Mammary epithelial cell (primary cell): ENCODE results near the gene SLC20A1.

Source experiments
- EZH2 ChIP-seq: IDR thresholded peaks from 2 replicates; pipeline ENCODE4 v1.6.1; 2012; ENCODE audit warnings: low read length, inconsistent platforms, borderline replicate concordance
- TF ChIP-seq, protein P1 (sequence below), 2 donors: IDR thresholded peaks in 1 of 2; conservative IDR thresholded peaks in 1 of 2; 2 replicates each; pipeline ENCODE4 v1.5.1; 2011 to 2012; ENCODE audit warnings: inconsistent platforms in 2 of 2, low read length in 2 of 2, mild to moderate bottlenecking in 2 of 2, control low read depth in 1 of 2, low read depth in 1 of 2; ENCODE audit not compliant: insufficient read depth in 1 of 2; ENCODE audit errors: extremely low read depth in 1 of 2

- TF ChIP-seq, protein P1, sequence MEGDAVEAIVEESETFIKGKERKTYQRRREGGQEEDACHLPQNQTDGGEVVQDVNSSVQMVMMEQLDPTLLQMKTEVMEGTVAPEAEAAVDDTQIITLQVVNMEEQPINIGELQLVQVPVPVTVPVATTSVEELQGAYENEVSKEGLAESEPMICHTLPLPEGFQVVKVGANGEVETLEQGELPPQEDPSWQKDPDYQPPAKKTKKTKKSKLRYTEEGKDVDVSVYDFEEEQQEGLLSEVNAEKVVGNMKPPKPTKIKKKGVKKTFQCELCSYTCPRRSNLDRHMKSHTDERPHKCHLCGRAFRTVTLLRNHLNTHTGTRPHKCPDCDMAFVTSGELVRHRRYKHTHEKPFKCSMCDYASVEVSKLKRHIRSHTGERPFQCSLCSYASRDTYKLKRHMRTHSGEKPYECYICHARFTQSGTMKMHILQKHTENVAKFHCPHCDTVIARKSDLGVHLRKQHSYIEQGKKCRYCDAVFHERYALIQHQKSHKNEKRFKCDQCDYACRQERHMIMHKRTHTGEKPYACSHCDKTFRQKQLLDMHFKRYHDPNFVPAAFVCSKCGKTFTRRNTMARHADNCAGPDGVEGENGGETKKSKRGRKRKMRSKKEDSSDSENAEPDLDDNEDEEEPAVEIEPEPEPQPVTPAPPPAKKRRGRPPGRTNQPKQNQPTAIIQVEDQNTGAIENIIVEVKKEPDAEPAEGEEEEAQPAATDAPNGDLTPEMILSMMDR (conservative IDR thresholded peaks at IDR 0.05 in 1 of 2, IDR thresholded peaks at IDR 0.05 in 1 of 2; ENCODE audit: extremely low read depth in 1 of 2, insufficient read depth in 1 of 2, low read depth in 1 of 2, low read length in 2 of 2) = no peak
- TF ChIP-seq EZH2 = no peak
These were observed 57.9 kb downstream of the SLC20A1 start for GRCh38 chr2:112703684-112704083.
